Esophagus muscularis mucosa (tissue), 3 donors: ENCODE measurements around the gene EYA2.

ENCODE experiments used
- POLR2AphosphoS5 ChIP-seq, 2 donors: sonication (generic); formaldehyde crosslinking; IDR thresholded peaks; one replicate each; pipeline ENCODE4 v1.6.1; 2017; ENCODE audit warnings: antibody characterized with exemption in 2 of 2
- TF ChIP-seq, protein P1 (sequence below), 3 experiments: fragments of 200-600 bp in 2 of 3; fragments of 450-650 bp in 1 of 3; sonication (generic) in 2 of 3; IDR thresholded peaks; one replicate each; pipeline ENCODE4 v1.5.1; 2017 to 2019; ENCODE audit warnings: antibody characterized with exemption in 3 of 3, mild to moderate bottlenecking in 2 of 3, moderate library complexity in 1 of 3

- TF ChIP-seq, protein P1, sequence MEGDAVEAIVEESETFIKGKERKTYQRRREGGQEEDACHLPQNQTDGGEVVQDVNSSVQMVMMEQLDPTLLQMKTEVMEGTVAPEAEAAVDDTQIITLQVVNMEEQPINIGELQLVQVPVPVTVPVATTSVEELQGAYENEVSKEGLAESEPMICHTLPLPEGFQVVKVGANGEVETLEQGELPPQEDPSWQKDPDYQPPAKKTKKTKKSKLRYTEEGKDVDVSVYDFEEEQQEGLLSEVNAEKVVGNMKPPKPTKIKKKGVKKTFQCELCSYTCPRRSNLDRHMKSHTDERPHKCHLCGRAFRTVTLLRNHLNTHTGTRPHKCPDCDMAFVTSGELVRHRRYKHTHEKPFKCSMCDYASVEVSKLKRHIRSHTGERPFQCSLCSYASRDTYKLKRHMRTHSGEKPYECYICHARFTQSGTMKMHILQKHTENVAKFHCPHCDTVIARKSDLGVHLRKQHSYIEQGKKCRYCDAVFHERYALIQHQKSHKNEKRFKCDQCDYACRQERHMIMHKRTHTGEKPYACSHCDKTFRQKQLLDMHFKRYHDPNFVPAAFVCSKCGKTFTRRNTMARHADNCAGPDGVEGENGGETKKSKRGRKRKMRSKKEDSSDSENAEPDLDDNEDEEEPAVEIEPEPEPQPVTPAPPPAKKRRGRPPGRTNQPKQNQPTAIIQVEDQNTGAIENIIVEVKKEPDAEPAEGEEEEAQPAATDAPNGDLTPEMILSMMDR (IDR thresholded peaks at IDR 0.05) = no peak
- no peak for TF ChIP-seq POLR2AphosphoS5 (IDR thresholded peaks at IDR 0.05)
Measured at GRCh38 chr20:47043086-47043485, 148.4 kb downstream of the EYA2 start.
